Measurements from ENCODE around the gene ANP32E. TPM values are rescaled to one million over a fixed set of nuclear protein-coding genes. Genes with fewer than 3 reads are reported as not detected.

The ANP32E gene
- total and polyA plus RNA-seq, 2 donors from 2014 or later = 22.1 to 41.7 TPM

GRCh38 chr1:150182247-150182646 is 53.7 kb downstream of the ANP32E start:
- H3K4me1 ChIP-seq (ENCODE audit: control insufficient read depth in 2 of 3, insufficient read depth in 2 of 3, low read depth in 1 of 3, low read length in 3 of 3) = no peaks in the 10 kb centered on the region
- H3K9ac ChIP-seq (ENCODE audit: low read length in 3 of 3) = no peak overlapping the region
- intact Hi-C loops (cut with DNase I) = no loop called here
- H3K36me3 ChIP-seq (ENCODE audit: control insufficient read depth in 2 of 3, insufficient read depth in 3 of 3, low read length in 3 of 3) = no peaks in the 10 kb centered on the region
- H3K9me3 ChIP-seq (ENCODE audit: control insufficient read depth in 2 of 3, insufficient read depth in 1 of 3, low read length in 3 of 3) = no peaks in the 10 kb centered on the region
- H3K27ac ChIP-seq (ENCODE audit: low read depth in 2 of 2, low read length in 2 of 2) = no peak overlapping the region
- DNase-seq = no peak
- no peak overlapping the region for H3K4me3 ChIP-seq (ENCODE audit: low read length in 3 of 3)
- no peak for FAIRE-seq
- TF ChIP-seq CTCF (IDR thresholded peaks at IDR 0.05; ENCODE audit: borderline replicate concordance, extremely low read depth, insufficient read depth) = no peak
- no peaks in the 10 kb centered on the region for H3K27me3 ChIP-seq (ENCODE audit: control insufficient read depth, insufficient read depth, low read length)

GRCh38 chr1:150180474-150180873 is 55.4 kb downstream of the ANP32E start:
- DNase-seq (no peak), FAIRE-seq (no peak)
- no peak overlapping the region for H3K27ac ChIP-seq (ENCODE audit: low read depth in 2 of 2, low read length in 2 of 2)
- H3K27me3 ChIP-seq (ENCODE audit: control insufficient read depth, insufficient read depth, low read length) = no peaks in the 10 kb centered on the region
- H3K4me1 ChIP-seq (ENCODE audit: control insufficient read depth in 2 of 3, insufficient read depth in 2 of 3, low read depth in 1 of 3, low read length in 3 of 3) = no peaks in the 10 kb centered on the region
- no peak overlapping the region for H3K4me3 ChIP-seq (ENCODE audit: low read length in 3 of 3)
- H3K9me3 ChIP-seq (ENCODE audit: control insufficient read depth in 2 of 3, insufficient read depth in 1 of 3, low read length in 3 of 3) = no peaks in the 10 kb centered on the region
- intact Hi-C loops (cut with DNase I) = no loop called here
- TF ChIP-seq CTCF (IDR thresholded peaks at IDR 0.05; ENCODE audit: borderline replicate concordance, extremely low read depth, insufficient read depth) = no peak
- H3K9ac ChIP-seq (ENCODE audit: low read length in 3 of 3) = no peak overlapping the region
- H3K36me3 ChIP-seq (ENCODE audit: control insufficient read depth in 2 of 3, insufficient read depth in 3 of 3, low read length in 3 of 3) = no peaks in the 10 kb centered on the region

GRCh38 chr1:150179867-150180266 is 56.0 kb downstream of the ANP32E start:
- Histone ChIP-seq H3K27me3 (ENCODE audit: control insufficient read depth, insufficient read depth, low read length) (no peaks in the 10 kb centered on the region), H3K36me3 (ENCODE audit: control insufficient read depth in 2 of 3, insufficient read depth in 3 of 3, low read length in 3 of 3) (no peaks in the 10 kb centered on the region), H3K4me1 (ENCODE audit: control insufficient read depth in 2 of 3, insufficient read depth in 2 of 3, low read depth in 1 of 3, low read length in 3 of 3) (no peaks in the 10 kb centered on the region), H3K9me3 (ENCODE audit: control insufficient read depth in 2 of 3, insufficient read depth in 1 of 3, low read length in 3 of 3) (no peaks in the 10 kb centered on the region), H3K9ac (ENCODE audit: low read length in 3 of 3) (no peak overlapping the region), H3K4me3 (ENCODE audit: low read length in 3 of 3) (no peak overlapping the region), H3K27ac (ENCODE audit: low read depth in 2 of 2, low read length in 2 of 2) (no peak overlapping the region)
- DNase-seq (no peak), FAIRE-seq (no peak)
- intact Hi-C loops (cut with DNase I) = no loop called here
- TF ChIP-seq CTCF (IDR thresholded peaks at IDR 0.05; ENCODE audit: borderline replicate concordance, extremely low read depth, insufficient read depth) = no peak

GRCh38 chr1:150178548-150178947 is 57.4 kb downstream of the ANP32E start:
- FAIRE-seq (no peak), DNase-seq (no peak)
- Histone ChIP-seq H3K4me1 (ENCODE audit: control insufficient read depth in 2 of 3, insufficient read depth in 2 of 3, low read depth in 1 of 3, low read length in 3 of 3) (no peaks in the 10 kb centered on the region), H3K36me3 (ENCODE audit: control insufficient read depth in 2 of 3, insufficient read depth in 3 of 3, low read length in 3 of 3) (no peaks in the 10 kb centered on the region), H3K27me3 (ENCODE audit: control insufficient read depth, insufficient read depth, low read length) (no peaks in the 10 kb centered on the region), H3K9me3 (ENCODE audit: control insufficient read depth in 2 of 3, insufficient read depth in 1 of 3, low read length in 3 of 3) (no peaks in the 10 kb centered on the region), H3K4me3 (ENCODE audit: low read length in 3 of 3) (no peak overlapping the region), H3K9ac (ENCODE audit: low read length in 3 of 3) (no peak overlapping the region), H3K27ac (ENCODE audit: low read depth in 2 of 2, low read length in 2 of 2) (no peak overlapping the region)
- intact Hi-C loops (cut with DNase I) = no loop called here
- no peak for TF ChIP-seq CTCF (IDR thresholded peaks at IDR 0.05; ENCODE audit: borderline replicate concordance, extremely low read depth, insufficient read depth)

All from kidney (tissue), 14 donors.